Neuronal stem cell (in vitro differentiated cells): ENCODE data around the gene AIP.
A peak's percentile ranks its signal among the peaks of the same experiment; 100 is the strongest.
"Not testable (repeated sequence)": the region's sequence is repeated elsewhere in the genome, so short reads cannot be mapped to it uniquely, and the experiment has no call there.

Source experiments
- DNase-seq: peaks from one replicate; pipeline ENCODE4 v3.0.0-alpha.2; 2013; ENCODE audit warnings: low spot score
- H2AFZ ChIP-seq: one replicate; pipeline ENCODE4 v1.6.1; 2013; ENCODE audit warnings: mild to moderate bottlenecking, low read length, inconsistent platforms
- H2AK5ac ChIP-seq: 2 replicates; pipeline ENCODE4 v1.6.1; 2013; ENCODE audit warnings: low read depth, mild to moderate bottlenecking, inconsistent platforms, low read length, moderate library complexity, mixed read lengths
- H2BK120ac ChIP-seq: 2 replicates; pipeline ENCODE4 v1.6.1; 2013; ENCODE audit warnings: low read depth, mild to moderate bottlenecking, inconsistent platforms, low read length, moderate library complexity, mixed read lengths
- H2BK12ac ChIP-seq: one replicate; pipeline ENCODE4 v1.6.1; 2013; ENCODE audit warnings: low read length, inconsistent platforms
- H2BK15ac ChIP-seq: 2 replicates; pipeline ENCODE4 v1.6.1; 2013; ENCODE audit warnings: mild to moderate bottlenecking, low read length, inconsistent platforms, mixed read lengths
- H2BK5ac ChIP-seq: one replicate; pipeline ENCODE4 v1.6.1; 2013; ENCODE audit warnings: inconsistent platforms, mild to moderate bottlenecking, low read length, moderate library complexity
- H3K14ac ChIP-seq: one replicate; pipeline ENCODE4 v1.6.1; 2013; ENCODE audit warnings: low read length, inconsistent platforms
- H3K18ac ChIP-seq: 2 replicates; pipeline ENCODE4 v1.6.1; 2013; ENCODE audit warnings: low read length, inconsistent platforms
- H3K23ac ChIP-seq: 2 replicates; pipeline ENCODE4 v1.6.1; 2013; ENCODE audit warnings: low read depth, mild to moderate bottlenecking, mixed read lengths, low read length, inconsistent platforms; ENCODE audit not compliant: poor library complexity
- H3K27ac ChIP-seq: replicated peaks from 3 replicates; pipeline ENCODE4 v1.5.1; 2013; ENCODE audit warnings: low read length, inconsistent platforms
- H3K27me3 ChIP-seq, 3 experiments: 2 replicates each; pipeline ENCODE4 v1.6.1; 2013; ENCODE audit warnings: low read length in 3 of 3, mild to moderate bottlenecking in 2 of 3, inconsistent platforms in 1 of 3, low read depth in 1 of 3, mixed read lengths in 1 of 3, moderate library complexity in 1 of 3; ENCODE audit not compliant: control insufficient read depth in 3 of 3, insufficient read depth in 3 of 3
- H3K36me3 ChIP-seq, 2 donors: replicated peaks in 1 of 2; 2 replicates each; pipeline ENCODE4 v1.6.1; 2013; ENCODE audit warnings: low read length in 2 of 2; ENCODE audit not compliant: control insufficient read depth in 2 of 2, insufficient read depth in 2 of 2
- H3K4ac ChIP-seq: 2 replicates; pipeline ENCODE4 v1.6.1; 2013; ENCODE audit warnings: inconsistent platforms, mild to moderate bottlenecking, low read length, moderate library complexity
- H3K4me1 ChIP-seq, 2 donors: 1 replicate in 1 of 2; 2 replicates in 1 of 2; pipeline ENCODE4 v1.6.1; 2013; ENCODE audit warnings: low read length in 2 of 2, low read depth in 1 of 2; ENCODE audit not compliant: control insufficient read depth in 2 of 2, insufficient read depth in 1 of 2
- H3K4me2 ChIP-seq: one replicate; pipeline ENCODE4 v1.6.1; 2013; ENCODE audit warnings: mild to moderate bottlenecking, low read length, inconsistent platforms; ENCODE audit not compliant: insufficient read depth, poor library complexity, severe bottlenecking
- H3K4me3 ChIP-seq, 2 donors: 2 replicates each; pipeline ENCODE4 v1.5.1; 2013; ENCODE audit warnings: low read length in 2 of 2, mild to moderate bottlenecking in 2 of 2, inconsistent platforms in 1 of 2, moderate library complexity in 1 of 2
- H3K79me1 ChIP-seq: one replicate; pipeline ENCODE4 v1.6.1; 2013; ENCODE audit warnings: low read depth, mild to moderate bottlenecking, inconsistent platforms, low read length, moderate library complexity
- H3K9ac ChIP-seq: one replicate; pipeline ENCODE4 v1.6.1; 2013; ENCODE audit warnings: mild to moderate bottlenecking, low read depth, low read length, inconsistent platforms; ENCODE audit not compliant: poor library complexity
- H3K9me3 ChIP-seq, 2 donors: replicated peaks in 1 of 2; 2 replicates each; pipeline versions ENCODE3 to v1.6.1; 2013; ENCODE audit warnings: low read length in 2 of 2, mild to moderate bottlenecking in 2 of 2, inconsistent platforms in 1 of 2, low read depth in 1 of 2, mixed read lengths in 1 of 2, moderate library complexity in 1 of 2; ENCODE audit not compliant: control insufficient read depth in 2 of 2, insufficient read depth in 1 of 2
- H4K8ac ChIP-seq: one replicate; pipeline ENCODE4 v1.6.1; 2013; ENCODE audit warnings: low read depth, mild to moderate bottlenecking, inconsistent platforms, low read length, moderate library complexity
- H4K91ac ChIP-seq: one replicate; pipeline ENCODE4 v1.6.1; 2013; ENCODE audit warnings: low read length, low read depth, mild to moderate bottlenecking, inconsistent platforms; ENCODE audit not compliant: poor library complexity
- WGBS, 2 donors: extraction: QIAGEN DNeasy Blood & Tissue Kit; methylation state at CpG; one replicate each; pipeline ENCODE4 v1.1.7; 2013; ENCODE audit warnings: missing lambda C conversion rate in 2 of 2, mixed read lengths in 1 of 2; ENCODE audit not compliant: insufficient read length in 2 of 2, insufficient replicate concordance in 1 of 2; ENCODE audit errors: extremely low coverage in 2 of 2; 5-methylcytosine and 5-hydroxymethylcytosine counted together

AIP gene

DNA sequence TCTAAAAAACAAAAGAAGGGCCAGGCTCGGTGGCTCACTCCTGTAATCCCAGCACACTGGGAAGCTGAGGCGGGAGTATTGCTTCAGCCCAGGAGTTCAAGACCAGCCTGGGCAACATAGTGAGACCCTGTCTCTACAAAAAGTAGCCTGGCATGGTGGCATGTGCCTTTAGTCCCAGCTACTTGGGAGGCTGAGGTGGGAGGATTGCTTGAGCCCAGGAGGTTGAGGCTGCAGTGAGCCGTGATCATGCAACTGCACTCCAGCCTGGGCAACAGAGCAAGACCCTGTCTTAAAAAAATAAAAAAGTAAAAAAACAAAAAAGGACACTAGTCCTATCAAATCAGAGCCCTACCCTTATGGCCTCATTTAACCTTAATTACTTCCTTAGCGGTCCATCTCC is 28.7 kb downstream of the AIP start:
- not testable (repeated sequence) for H3K14ac ChIP-seq, H2BK5ac ChIP-seq, H3K4me2 ChIP-seq, H2BK12ac ChIP-seq, H3K4ac ChIP-seq, H3K18ac ChIP-seq, H2AK5ac ChIP-seq, DNase-seq, H4K91ac ChIP-seq, H3K36me3 ChIP-seq, H3K79me1 ChIP-seq, H4K8ac ChIP-seq, H3K9ac ChIP-seq, H3K9me3 ChIP-seq, H3K27ac ChIP-seq, H2AFZ ChIP-seq, H3K23ac ChIP-seq, H3K4me3 ChIP-seq, H2BK120ac ChIP-seq, H2BK15ac ChIP-seq
- WGBS, 2 donors = no CpG with 5 or more reads among the region's 4 CpGs
- H3K4me1 ChIP-seq = peaks cover 8 to 12% of the 10 kb centered on the region in 2 donors
- peaks cover 0 to 25% (median 7%) of the 10 kb centered on the region in 3 experiments for H3K27me3 ChIP-seq

DNA sequence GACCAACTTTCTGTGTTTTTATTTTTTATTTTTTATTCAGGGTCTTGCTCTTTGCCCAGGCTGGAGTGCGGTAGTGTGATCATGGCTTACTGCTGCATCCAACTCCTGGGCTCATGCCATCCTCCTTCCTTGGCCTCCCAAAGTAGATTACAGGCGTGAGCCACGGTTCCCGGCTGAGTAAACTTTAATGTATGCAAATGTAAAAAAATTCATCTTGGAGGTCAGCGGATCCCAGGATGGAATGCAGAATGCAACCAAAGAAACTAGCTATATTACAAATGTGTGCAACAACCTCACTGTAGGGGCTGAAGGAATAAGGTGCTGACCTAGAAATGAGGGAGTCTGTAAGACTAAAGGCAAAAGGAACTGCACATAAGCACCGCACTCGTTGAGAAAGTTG is 31.3 kb downstream of the AIP start:
- Histone ChIP-seq H3K4ac (no peak overlapping the region), H3K23ac (no peak overlapping the region), H3K27ac (no peak overlapping the region), H3K4me2 (no peak overlapping the region), H3K18ac (no peak overlapping the region), H2AK5ac (no peak overlapping the region), H3K27me3 (peaks cover 0 to 34% (median 7%) of the 10 kb centered on the region in 3 experiments), H2BK15ac (no peak overlapping the region), H2BK12ac (no peak overlapping the region), H4K8ac (no peak overlapping the region), H3K4me1 (peaks cover under 1% of the 10 kb centered on the region in 2 donors), H2BK5ac (no peak overlapping the region), H2AFZ (no peak overlapping the region), H2BK120ac (no peak overlapping the region), H3K9ac (no peak overlapping the region), H3K14ac (no peak overlapping the region), H3K79me1 (no peaks in the 10 kb centered on the region), H3K36me3 (no peaks in the 10 kb centered on the region), H4K91ac (no peak overlapping the region), H3K9me3 (no peaks in the 10 kb centered on the region), H3K4me3 (no peak overlapping the region)
- DNase-seq = no peak
- WGBS, 2 donors = no CpG with 5 or more reads among the region's 7 CpGs

DNA sequence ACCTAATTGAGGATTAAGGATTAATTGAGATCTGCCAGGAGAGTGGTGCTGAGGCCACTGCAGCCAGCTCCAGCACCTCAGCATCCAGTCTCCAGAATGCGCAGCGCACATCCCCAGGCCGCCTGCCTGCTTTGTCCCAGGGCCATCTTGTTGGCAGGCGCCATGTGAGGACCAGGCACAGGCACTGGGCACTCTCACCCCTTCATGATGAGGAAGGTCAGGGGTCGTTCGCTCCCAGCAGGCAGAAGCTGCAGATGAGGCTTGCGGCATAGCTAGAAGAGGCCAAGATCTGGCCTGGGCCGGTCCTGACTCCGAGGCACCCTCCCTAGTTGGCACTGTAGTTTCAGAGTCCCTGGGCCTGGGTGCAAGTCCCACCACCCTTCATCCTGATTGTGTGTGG is 34.0 kb downstream of the AIP start:
- no peak overlapping the region for H4K91ac ChIP-seq
- H3K4me3 ChIP-seq = no peak overlapping the region
- no peak overlapping the region for H2BK5ac ChIP-seq
- H3K14ac ChIP-seq = no peak overlapping the region
- H3K9me3 ChIP-seq = no peaks in the 10 kb centered on the region
- peak overlapping the region; percentile 52 for H3K23ac ChIP-seq
- peak overlapping the region; percentile 50 for H3K9ac ChIP-seq
- H4K8ac ChIP-seq = no peak overlapping the region
- H3K27ac ChIP-seq = no peak overlapping the region
- H3K79me1 ChIP-seq = no peaks in the 10 kb centered on the region
- H3K4ac ChIP-seq = no peak overlapping the region
- no peak overlapping the region for H2BK15ac ChIP-seq
- H3K4me2 ChIP-seq = no peak overlapping the region
- peaks cover 0 to 37% (median 5%) of the 10 kb centered on the region in 3 experiments for H3K27me3 ChIP-seq
- peak overlapping the region; percentile 71 for H3K18ac ChIP-seq
- no peaks in the 10 kb centered on the region for H3K36me3 ChIP-seq
- H2BK12ac ChIP-seq = peak overlapping the region; percentile 14
- H2AFZ ChIP-seq = no peak overlapping the region
- WGBS, 2 donors = no CpG with 5 or more reads among the region's 9 CpGs
- peak overlapping the region; percentile 6 for H2AK5ac ChIP-seq
- H3K4me1 ChIP-seq = no peaks in the 10 kb centered on the region
- no peak overlapping the region for H2BK120ac ChIP-seq
- no peak for DNase-seq

DNA sequence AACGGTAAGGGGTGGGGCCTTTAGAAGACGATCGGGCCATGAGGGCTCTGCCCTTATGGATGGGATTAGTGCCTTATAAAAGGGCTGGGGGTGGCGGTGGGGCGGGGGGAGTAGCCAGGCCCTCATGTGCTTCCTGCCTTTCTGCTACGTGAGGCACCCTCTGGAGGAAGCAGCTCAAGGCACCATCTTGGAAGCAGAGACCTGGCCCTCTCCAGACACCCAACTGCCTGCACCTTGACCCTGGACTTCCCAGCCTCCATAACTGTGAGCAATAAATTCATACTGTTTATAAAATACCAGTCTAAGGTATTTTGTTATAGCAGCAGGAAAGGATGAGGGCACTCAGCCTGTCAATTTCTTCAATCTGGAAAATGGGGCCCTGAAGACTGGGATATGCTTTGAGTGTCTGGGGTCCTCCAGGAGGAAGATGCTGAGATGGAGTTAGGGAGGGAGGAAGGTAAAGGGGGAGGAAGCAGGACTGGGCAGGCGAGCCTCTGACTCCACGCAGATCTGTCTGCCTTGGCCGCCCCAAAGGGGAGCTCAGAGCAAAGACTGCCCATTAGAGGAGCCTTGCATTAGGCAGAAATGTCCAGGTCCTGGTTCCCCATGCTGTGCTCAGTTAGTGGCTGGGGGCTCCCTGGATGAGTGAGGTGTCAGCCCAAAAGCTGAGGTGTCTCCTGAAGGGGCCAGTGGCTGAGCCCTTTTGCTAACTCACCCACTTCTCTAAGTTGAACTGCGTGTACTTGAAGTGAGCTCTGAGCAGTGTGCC is 35.1 kb downstream of the AIP start:
- no peak overlapping the region for H2BK120ac ChIP-seq
- H3K4me2 ChIP-seq = peak overlapping the region; percentile 11
- no peaks in the 10 kb centered on the region for H3K79me1 ChIP-seq
- no peak overlapping the region for H2AFZ ChIP-seq
- H3K14ac ChIP-seq = no peak overlapping the region
- no peaks in the 10 kb centered on the region for H3K9me3 ChIP-seq
- H4K91ac ChIP-seq = no peak overlapping the region
- no peak overlapping the region for H3K23ac ChIP-seq
- no CpG with 5 or more reads among the region's 10 CpGs for WGBS, 2 donors
- no peak overlapping the region for H3K9ac ChIP-seq
- no peak overlapping the region for H2BK5ac ChIP-seq
- H2BK15ac ChIP-seq = no peak overlapping the region
- H3K36me3 ChIP-seq = no peaks in the 10 kb centered on the region
- peak overlapping the region; percentile 50 for H2AK5ac ChIP-seq
- H3K27me3 ChIP-seq = peaks cover 0 to 37% (median 5%) of the 10 kb centered on the region in 3 experiments
- H3K18ac ChIP-seq = no peak overlapping the region
- H4K8ac ChIP-seq = no peak overlapping the region
- no peak overlapping the region for H3K27ac ChIP-seq
- no peak for DNase-seq
- H2BK12ac ChIP-seq = no peak overlapping the region
- no peaks in the 10 kb centered on the region for H3K4me1 ChIP-seq
- no peak overlapping the region for H3K4me3 ChIP-seq
- H3K4ac ChIP-seq = no peak overlapping the region
